ENCODE results near the gene DTD1.

DTD1 gene

GRCh38 chr20:18698735-18699380 lies 111.0 kb downstream of the DTD1 start:
- Histone ChIP-seq H3K27me3 (ENCODE audit: control insufficient read depth, insufficient read depth, low read length) (no peaks in the 10 kb centered on the region), H3K4me1 (ENCODE audit: control insufficient read depth, insufficient read depth, low read length) (no peaks in the 10 kb centered on the region), H3K4me3 (ENCODE audit: low read length) (no peak overlapping the region), H3K27ac (ENCODE audit: low read depth, low read length) (no peak overlapping the region), H3K36me3 (ENCODE audit: control insufficient read depth, insufficient read depth, low read length) (no peaks in the 10 kb centered on the region), H3K9ac (ENCODE audit: low read length) (no peak overlapping the region)

GRCh38 chr20:18701969-18702368 lies 114.1 kb downstream of the DTD1 start:
- Histone ChIP-seq H3K27ac (ENCODE audit: low read depth, low read length) (no peak overlapping the region), H3K36me3 (ENCODE audit: control insufficient read depth, insufficient read depth, low read length) (no peaks in the 10 kb centered on the region), H3K27me3 (ENCODE audit: control insufficient read depth, insufficient read depth, low read length) (no peaks in the 10 kb centered on the region), H3K4me3 (ENCODE audit: low read length) (no peak overlapping the region), H3K9ac (ENCODE audit: low read length) (no peak overlapping the region), H3K4me1 (ENCODE audit: control insufficient read depth, insufficient read depth, low read length) (peaks cover 6% of the 10 kb centered on the region)

GRCh38 chr20:18702736-18703135 lies 114.9 kb downstream of the DTD1 start:
- H3K4me1 ChIP-seq (ENCODE audit: control insufficient read depth, insufficient read depth, low read length), result peaks cover 6% of the 10 kb centered on the region
- peak overlapping the region; percentile 40 for H3K27ac ChIP-seq (ENCODE audit: low read depth, low read length)
- no peak overlapping the region for H3K4me3 ChIP-seq (ENCODE audit: low read length)
- no peak overlapping the region for H3K9ac ChIP-seq (ENCODE audit: low read length)
- no peaks in the 10 kb centered on the region for H3K36me3 ChIP-seq (ENCODE audit: control insufficient read depth, insufficient read depth, low read length)
- H3K27me3 ChIP-seq (ENCODE audit: control insufficient read depth, insufficient read depth, low read length), result no peaks in the 10 kb centered on the region

- Histone ChIP-seq H3K27me3 (ENCODE audit: control insufficient read depth, insufficient read depth, low read length) (no peaks in the 10 kb centered on the region), H3K27ac (ENCODE audit: low read depth, low read length) (no peak overlapping the region), H3K4me3 (ENCODE audit: low read length) (no peak overlapping the region), H3K36me3 (ENCODE audit: control insufficient read depth, insufficient read depth, low read length) (no peaks in the 10 kb centered on the region), H3K4me1 (ENCODE audit: control insufficient read depth, insufficient read depth, low read length) (peaks cover 6% of the 10 kb centered on the region), H3K9ac (ENCODE audit: low read length) (no peak overlapping the region)
Observed at GRCh38 chr20:18705490-18705889, 117.6 kb downstream of the DTD1 start.

- Histone ChIP-seq H3K4me3 (ENCODE audit: low read length) (no peak overlapping the region), H3K9ac (ENCODE audit: low read length) (no peak overlapping the region), H3K27ac (ENCODE audit: low read depth, low read length) (no peak overlapping the region), H3K4me1 (ENCODE audit: control insufficient read depth, insufficient read depth, low read length) (peaks cover 6% of the 10 kb centered on the region), H3K36me3 (ENCODE audit: control insufficient read depth, insufficient read depth, low read length) (no peaks in the 10 kb centered on the region), H3K27me3 (ENCODE audit: control insufficient read depth, insufficient read depth, low read length) (no peaks in the 10 kb centered on the region)
Observed at GRCh38 chr20:18705910-18706309, 118.1 kb downstream of the DTD1 start.

- H3K4me1 ChIP-seq (ENCODE audit: control insufficient read depth, insufficient read depth, low read length), result no peaks in the 10 kb centered on the region
- H3K4me3 ChIP-seq (ENCODE audit: low read length), result no peak overlapping the region
- H3K9ac ChIP-seq (ENCODE audit: low read length), result no peak overlapping the region
- no peaks in the 10 kb centered on the region for H3K27me3 ChIP-seq (ENCODE audit: control insufficient read depth, insufficient read depth, low read length)
- no peak overlapping the region for H3K27ac ChIP-seq (ENCODE audit: low read depth, low read length)
- no peaks in the 10 kb centered on the region for H3K36me3 ChIP-seq (ENCODE audit: control insufficient read depth, insufficient read depth, low read length)
Observed at GRCh38 chr20:18712131-18712530, 124.3 kb downstream of the DTD1 start.

- no peak overlapping the region for H3K4me3 ChIP-seq (ENCODE audit: low read length)
- H3K36me3 ChIP-seq (ENCODE audit: control insufficient read depth, insufficient read depth, low read length), result no peaks in the 10 kb centered on the region
- H3K27ac ChIP-seq (ENCODE audit: low read depth, low read length), result no peak overlapping the region
- H3K27me3 ChIP-seq (ENCODE audit: control insufficient read depth, insufficient read depth, low read length), result no peaks in the 10 kb centered on the region
- no peak overlapping the region for H3K9ac ChIP-seq (ENCODE audit: low read length)
- no peaks in the 10 kb centered on the region for H3K4me1 ChIP-seq (ENCODE audit: control insufficient read depth, insufficient read depth, low read length)
Observed at GRCh38 chr20:18712882-18713281, 125.0 kb downstream of the DTD1 start.

- H3K27me3 ChIP-seq (ENCODE audit: control insufficient read depth, insufficient read depth, low read length), result no peaks in the 10 kb centered on the region
- H3K9ac ChIP-seq (ENCODE audit: low read length), result no peak overlapping the region
- H3K4me1 ChIP-seq (ENCODE audit: control insufficient read depth, insufficient read depth, low read length), result no peaks in the 10 kb centered on the region
- H3K4me3 ChIP-seq (ENCODE audit: low read length), result no peak overlapping the region
- no peak overlapping the region for H3K27ac ChIP-seq (ENCODE audit: low read depth, low read length)
- no peaks in the 10 kb centered on the region for H3K36me3 ChIP-seq (ENCODE audit: control insufficient read depth, insufficient read depth, low read length)
Observed at GRCh38 chr20:18715564-18715963, 127.7 kb downstream of the DTD1 start.

GRCh38 chr20:18717062-18717461 lies 129.2 kb downstream of the DTD1 start:
- Histone ChIP-seq H3K9ac (ENCODE audit: low read length) (no peak overlapping the region), H3K27ac (ENCODE audit: low read depth, low read length) (no peak overlapping the region), H3K4me1 (ENCODE audit: control insufficient read depth, insufficient read depth, low read length) (peaks cover 2% of the 10 kb centered on the region), H3K27me3 (ENCODE audit: control insufficient read depth, insufficient read depth, low read length) (no peaks in the 10 kb centered on the region), H3K4me3 (ENCODE audit: low read length) (no peak overlapping the region), H3K36me3 (ENCODE audit: control insufficient read depth, insufficient read depth, low read length) (no peaks in the 10 kb centered on the region)

GRCh38 chr20:18718129-18718528 lies 130.3 kb downstream of the DTD1 start:
- Histone ChIP-seq H3K27me3 (ENCODE audit: control insufficient read depth, insufficient read depth, low read length) (no peaks in the 10 kb centered on the region), H3K4me1 (ENCODE audit: control insufficient read depth, insufficient read depth, low read length) (peaks cover 3% of the 10 kb centered on the region), H3K4me3 (ENCODE audit: low read length) (no peak overlapping the region), H3K27ac (ENCODE audit: low read depth, low read length) (no peak overlapping the region), H3K36me3 (ENCODE audit: control insufficient read depth, insufficient read depth, low read length) (no peaks in the 10 kb centered on the region), H3K9ac (ENCODE audit: low read length) (no peak overlapping the region)

- Histone ChIP-seq H3K27ac (ENCODE audit: low read depth, low read length) (no peak overlapping the region), H3K36me3 (ENCODE audit: control insufficient read depth, insufficient read depth, low read length) (no peaks in the 10 kb centered on the region), H3K4me1 (ENCODE audit: control insufficient read depth, insufficient read depth, low read length) (peaks cover 3% of the 10 kb centered on the region), H3K27me3 (ENCODE audit: control insufficient read depth, insufficient read depth, low read length) (no peaks in the 10 kb centered on the region), H3K9ac (ENCODE audit: low read length) (no peak overlapping the region), H3K4me3 (ENCODE audit: low read length) (no peak overlapping the region)
Observed at GRCh38 chr20:18719426-18719825, 131.6 kb downstream of the DTD1 start.

GRCh38 chr20:18721551-18722115 lies 133.8 kb downstream of the DTD1 start:
- Histone ChIP-seq H3K36me3 (ENCODE audit: control insufficient read depth, insufficient read depth, low read length) (no peaks in the 10 kb centered on the region), H3K4me3 (ENCODE audit: low read length) (no peak overlapping the region), H3K27ac (ENCODE audit: low read depth, low read length) (no peak overlapping the region), H3K27me3 (ENCODE audit: control insufficient read depth, insufficient read depth, low read length) (no peaks in the 10 kb centered on the region), H3K4me1 (ENCODE audit: control insufficient read depth, insufficient read depth, low read length) (peaks cover 3% of the 10 kb centered on the region), H3K9ac (ENCODE audit: low read length) (no peak overlapping the region)

GRCh38 chr20:18722371-18722770 lies 134.5 kb downstream of the DTD1 start:
- no peaks in the 10 kb centered on the region for H3K36me3 ChIP-seq (ENCODE audit: control insufficient read depth, insufficient read depth, low read length)
- H3K4me3 ChIP-seq (ENCODE audit: low read length), result no peak overlapping the region
- peaks cover 3% of the 10 kb centered on the region for H3K4me1 ChIP-seq (ENCODE audit: control insufficient read depth, insufficient read depth, low read length)
- H3K27ac ChIP-seq (ENCODE audit: low read depth, low read length), result no peak overlapping the region
- no peak overlapping the region for H3K9ac ChIP-seq (ENCODE audit: low read length)
- H3K27me3 ChIP-seq (ENCODE audit: control insufficient read depth, insufficient read depth, low read length), result no peaks in the 10 kb centered on the region
